Measurements from ENCODE around the gene FADS6. TPM values are rescaled to one million over a fixed set of nuclear protein-coding genes. Genes with fewer than 3 reads are reported as not detected.
"Not testable (repeated sequence)": the region's sequence is repeated elsewhere in the genome, so short reads cannot be mapped to it uniquely, and the experiment has no call there.

Gene FADS6
- total RNA-seq, 1 experiment from 2014 or later: not detected

- in situ Hi-C loops (cut with HindIII; ENCODE audit: low sequenced_read_pairs): no loop called here
- no peak for DNase-seq (ENCODE audit: low spot score)
These were observed 21.0 kb downstream of the FADS6 start, which contains the start of gene FDXR for GRCh38 chr17:74872313-74873036. Gene FDXR (minus strand): TSS chr17:74872994. CDS start chr17:74872944, 50 bp downstream.

DNA sequence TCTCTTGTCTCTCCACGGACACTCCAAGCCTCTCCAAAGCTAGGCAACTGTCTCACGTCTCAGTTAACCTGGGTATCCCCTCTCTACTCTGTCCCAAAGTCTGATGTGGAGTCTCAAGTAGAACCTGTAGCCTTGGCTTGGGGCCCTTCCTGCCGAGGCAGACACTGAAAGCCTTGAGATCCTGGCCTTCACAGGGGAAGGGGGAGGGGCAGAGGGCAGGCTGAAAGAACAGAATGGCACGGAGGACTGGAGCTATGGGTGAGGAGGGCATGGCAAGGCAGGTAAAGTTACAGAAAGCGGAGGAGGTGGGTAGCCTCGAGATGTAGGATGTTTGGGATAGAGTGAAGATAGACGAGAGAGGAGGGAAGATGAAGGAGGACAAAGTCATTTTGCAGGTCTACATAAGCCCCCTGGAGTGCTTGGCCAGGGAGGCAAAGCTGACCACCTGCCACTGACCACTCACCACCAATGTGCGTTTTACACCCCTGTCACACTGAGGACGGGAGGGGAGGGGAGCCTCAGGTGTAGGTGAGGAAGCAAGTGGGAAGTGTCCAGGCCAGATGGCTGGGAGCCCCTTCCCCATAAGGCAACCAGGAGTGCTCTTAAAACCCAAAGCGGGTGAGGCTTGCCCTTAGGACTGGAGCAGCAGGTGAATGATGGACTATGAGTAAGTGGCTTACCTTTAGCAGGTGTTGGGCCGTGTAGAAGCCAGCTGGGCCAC lies 21.9 kb downstream of the FADS6 start:
- in situ Hi-C loops (cut with HindIII; ENCODE audit: low sequenced_read_pairs): no loop called here
- DNase-seq (ENCODE audit: low spot score): no peak

DNA sequence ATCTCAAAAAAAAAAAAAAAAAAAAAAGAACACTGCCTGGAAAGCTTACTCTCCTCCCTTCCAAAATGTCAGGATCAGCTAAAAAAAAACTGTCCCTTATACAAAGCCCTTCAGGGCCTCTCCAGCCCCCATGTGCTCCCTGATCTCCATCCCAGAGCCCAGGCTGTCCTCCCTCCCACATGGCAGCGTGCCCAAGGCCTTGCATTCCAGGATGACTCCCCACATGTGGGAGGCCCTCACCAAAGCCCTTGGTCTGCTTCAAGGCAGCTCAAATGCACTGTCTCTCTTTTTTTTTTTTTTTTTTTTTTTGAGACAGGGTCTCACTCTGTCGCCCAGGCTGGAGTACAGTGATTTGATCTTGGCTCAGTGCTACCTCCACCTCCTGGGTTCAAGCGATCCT lies 22.9 kb downstream of the FADS6 start:
- peak; percentile 46 for DNase-seq (ENCODE audit: low spot score)
- in situ Hi-C loops (cut with HindIII; ENCODE audit: low sequenced_read_pairs): no loop called here

GRCh38 chr17:74870028-74870427 lies 23.4 kb downstream of the FADS6 start:
- DNase-seq (ENCODE audit: low spot score); in situ Hi-C loops (cut with HindIII; ENCODE audit: low sequenced_read_pairs): not testable (repeated sequence)

DNA sequence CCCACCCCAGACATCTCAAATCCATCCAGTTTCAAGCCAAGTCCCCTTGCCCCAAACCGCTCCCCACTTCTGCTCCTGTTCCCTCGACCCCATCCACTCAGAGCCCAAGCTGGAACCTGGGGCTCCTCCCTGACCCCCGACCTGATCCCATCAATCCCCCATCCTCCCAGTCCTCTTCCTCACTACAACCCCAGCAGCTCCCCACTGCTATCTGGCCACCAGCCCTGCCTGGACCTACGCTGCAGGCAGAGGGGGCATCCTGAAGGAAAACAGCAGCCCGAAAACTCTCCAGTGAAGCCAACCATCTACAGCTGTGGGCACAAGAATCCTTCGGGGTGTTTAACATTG lies 24.6 kb downstream of the FADS6 start:
- in situ Hi-C loops (cut with HindIII; ENCODE audit: low sequenced_read_pairs): no loop called here
- DNase-seq (ENCODE audit: low spot score): no peak

DNA sequence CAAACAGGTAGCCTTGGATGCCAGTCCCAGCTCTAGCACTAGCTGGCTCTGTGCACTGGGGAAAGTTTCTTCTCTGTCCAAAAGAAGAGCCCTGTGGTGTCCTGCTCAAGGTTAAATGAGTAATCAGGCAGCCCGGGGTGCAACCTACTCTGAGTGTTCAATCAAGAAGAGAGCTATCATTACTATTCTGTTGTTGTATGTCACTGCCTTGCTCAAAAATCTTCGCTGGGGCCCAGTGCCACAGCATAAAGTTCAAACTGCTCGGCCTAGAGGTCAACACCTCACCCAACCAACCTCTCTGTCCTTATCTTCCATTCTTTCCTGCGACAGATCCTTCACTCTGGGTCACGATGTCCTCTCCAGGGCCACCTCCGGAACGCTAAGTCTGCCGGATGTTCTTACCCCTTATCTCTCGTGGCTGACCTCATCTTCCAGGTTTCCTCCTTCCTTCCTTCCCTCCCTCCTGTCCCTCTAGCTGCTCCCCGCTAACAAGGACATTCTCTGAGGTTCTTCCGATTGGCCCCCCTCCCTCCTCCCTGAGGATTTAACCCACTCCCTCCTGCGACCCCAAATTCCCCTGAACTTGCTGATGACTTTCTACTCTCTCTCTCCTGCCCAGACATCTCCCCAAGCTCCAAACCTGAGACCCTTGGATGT lies 25.1 kb downstream of the FADS6 start:
- in situ Hi-C loops (cut with HindIII; ENCODE audit: low sequenced_read_pairs): no loop called here
- DNase-seq (ENCODE audit: low spot score): no peak

GRCh38 chr17:74866198-74866835 lies 27.1 kb downstream of the FADS6 start:
- no peak for DNase-seq (ENCODE audit: low spot score)
- in situ Hi-C loops (cut with HindIII; ENCODE audit: low sequenced_read_pairs): no loop called here

DNA sequence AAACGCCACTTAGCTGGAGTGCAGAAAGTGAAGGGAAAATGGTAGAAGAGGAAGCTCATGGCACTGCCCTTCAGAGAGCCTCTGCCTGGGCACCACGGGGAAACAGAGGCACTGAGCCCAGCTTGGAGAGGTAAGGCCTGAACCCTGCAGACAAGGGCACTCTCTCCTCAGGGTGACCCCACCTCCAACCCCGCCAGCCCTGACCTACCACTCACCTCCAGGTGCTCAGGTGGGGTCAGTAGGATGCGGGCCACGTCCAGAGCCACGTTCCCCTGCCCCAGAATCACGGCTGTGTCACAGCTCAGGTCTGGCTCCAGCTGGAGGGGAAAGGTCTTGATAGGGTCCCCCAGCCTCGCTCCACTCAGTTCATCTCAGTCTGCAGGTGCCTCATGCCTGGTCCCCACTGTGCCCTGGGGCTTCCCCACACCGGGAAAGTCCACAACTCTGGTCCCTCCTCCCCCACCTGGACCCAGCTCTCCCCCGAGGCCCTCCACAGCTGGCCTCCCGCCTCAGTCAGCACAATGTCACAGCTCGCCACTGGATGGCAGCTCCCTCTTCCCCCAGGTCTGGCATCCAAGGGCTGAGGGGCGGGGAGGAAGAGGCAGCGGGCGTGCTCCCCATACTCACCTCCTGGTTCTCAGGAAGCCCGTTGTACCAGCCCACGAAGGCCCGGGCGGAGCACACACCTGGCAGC lies 27.8 kb downstream of the FADS6 start:
- DNase-seq (ENCODE audit: low spot score): no peak
- in situ Hi-C loops (cut with HindIII; ENCODE audit: low sequenced_read_pairs): no loop called here

- in situ Hi-C loops (cut with HindIII; ENCODE audit: low sequenced_read_pairs): no loop called here
- DNase-seq (ENCODE audit: low spot score): peak; percentile 89
These were observed 28.5 kb downstream of the FADS6 start for GRCh38 chr17:74864866-74865395.

- no peak for DNase-seq (ENCODE audit: low spot score)
- in situ Hi-C loops (cut with HindIII; ENCODE audit: low sequenced_read_pairs): no loop called here
These were observed 29.1 kb downstream of the FADS6 start for GRCh38 chr17:74864297-74864865.

- in situ Hi-C loops (cut with HindIII; ENCODE audit: low sequenced_read_pairs): no loop called here
- no peak for DNase-seq (ENCODE audit: low spot score)
These were observed 29.8 kb downstream of the FADS6 start for GRCh38 chr17:74863420-74864296.

GRCh38 chr17:74862919-74863318 lies 30.5 kb downstream of the FADS6 start:
- DNase-seq (ENCODE audit: low spot score): no peak
- in situ Hi-C loops (cut with HindIII; ENCODE audit: low sequenced_read_pairs): no loop called here

DNA sequence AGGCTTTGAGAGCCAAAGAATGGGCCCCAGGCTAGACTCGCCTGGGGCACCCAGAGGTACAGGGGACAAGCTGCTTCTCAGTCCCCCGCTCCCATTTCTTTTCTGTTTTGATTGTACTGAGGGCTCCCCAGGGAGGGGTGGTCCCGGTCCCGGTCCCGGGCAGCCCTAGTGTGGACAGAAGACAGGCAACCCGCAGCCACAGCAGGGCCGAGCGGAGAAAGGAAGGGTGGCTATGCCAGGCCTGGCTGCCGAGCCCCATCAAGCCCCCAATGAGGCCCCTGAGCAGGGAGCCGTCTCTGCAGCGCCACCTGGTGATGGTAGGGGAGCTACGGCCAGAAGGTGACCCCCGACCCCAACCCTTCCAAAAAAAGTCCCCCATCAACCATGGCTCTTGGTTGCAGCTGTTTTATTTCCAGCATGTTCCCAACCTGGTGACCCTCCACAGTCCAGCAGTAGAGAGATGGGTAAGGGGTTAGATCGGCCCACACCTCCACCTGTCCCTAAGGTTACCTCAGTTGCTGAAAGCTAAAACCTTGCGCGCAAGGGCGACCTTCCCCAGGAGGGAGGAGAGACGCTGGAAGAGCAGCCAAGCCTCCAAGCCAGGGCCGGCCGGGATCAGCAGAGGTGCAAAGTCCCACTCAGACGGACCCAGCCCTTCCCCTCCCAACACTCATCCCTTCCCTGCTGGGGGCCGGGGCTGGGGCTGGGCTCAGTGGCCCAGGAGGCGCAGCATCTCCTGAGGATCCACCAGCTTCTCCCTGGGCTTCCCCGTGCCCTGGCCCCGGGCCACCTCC lies 31.1 kb downstream of the FADS6 start:
- in situ Hi-C loops (cut with HindIII; ENCODE audit: low sequenced_read_pairs): no loop called here
- DNase-seq (ENCODE audit: low spot score): peak; percentile 91

- in situ Hi-C loops (cut with HindIII; ENCODE audit: low sequenced_read_pairs): no loop called here
- no peak for DNase-seq (ENCODE audit: low spot score)
These were observed 31.7 kb downstream of the FADS6 start for GRCh38 chr17:74861662-74862107.

DNA sequence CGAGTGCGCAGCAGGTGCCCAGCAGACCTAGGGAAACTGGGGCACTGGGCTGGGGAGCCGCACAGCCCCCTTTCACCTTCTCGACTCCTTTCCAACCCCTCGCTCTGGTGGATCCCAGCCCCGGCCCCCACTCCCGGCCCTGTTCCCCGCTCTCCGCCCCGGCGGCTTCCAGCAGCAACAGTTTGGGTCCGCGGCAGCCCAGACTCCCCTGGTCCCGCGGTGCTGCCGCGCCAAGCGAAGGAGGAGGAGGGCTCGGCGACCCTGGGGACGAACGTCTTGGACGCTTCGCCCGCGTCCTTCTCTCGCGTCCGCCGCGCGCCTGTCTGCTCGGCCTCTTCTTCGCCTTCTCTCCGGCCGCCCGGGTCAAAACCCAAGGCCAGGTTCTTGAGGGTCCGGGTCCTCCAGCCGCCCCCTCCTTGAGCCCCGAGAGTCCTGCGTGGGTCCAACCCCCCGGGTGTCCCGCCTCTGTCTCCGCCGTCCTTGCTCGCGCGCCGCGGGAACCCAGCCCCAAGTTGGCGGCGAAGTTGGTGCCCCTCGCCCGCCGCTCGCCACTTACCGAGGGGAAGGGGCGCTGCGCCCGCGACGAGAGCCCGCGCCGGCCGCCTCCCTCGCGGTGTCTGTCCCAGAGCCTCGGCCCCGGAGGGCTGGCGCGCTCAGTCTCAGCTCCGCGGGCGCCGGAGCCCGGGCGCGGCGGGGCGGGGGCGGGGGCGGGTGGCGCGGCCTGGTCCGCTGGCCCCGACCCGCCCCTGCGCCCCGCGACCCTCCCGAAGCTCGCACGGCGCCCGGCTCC lies 32.4 kb downstream of the FADS6 start:
- DNase-seq (ENCODE audit: low spot score): no peak
- in situ Hi-C loops (cut with HindIII; ENCODE audit: low sequenced_read_pairs): no loop called here

DNA sequence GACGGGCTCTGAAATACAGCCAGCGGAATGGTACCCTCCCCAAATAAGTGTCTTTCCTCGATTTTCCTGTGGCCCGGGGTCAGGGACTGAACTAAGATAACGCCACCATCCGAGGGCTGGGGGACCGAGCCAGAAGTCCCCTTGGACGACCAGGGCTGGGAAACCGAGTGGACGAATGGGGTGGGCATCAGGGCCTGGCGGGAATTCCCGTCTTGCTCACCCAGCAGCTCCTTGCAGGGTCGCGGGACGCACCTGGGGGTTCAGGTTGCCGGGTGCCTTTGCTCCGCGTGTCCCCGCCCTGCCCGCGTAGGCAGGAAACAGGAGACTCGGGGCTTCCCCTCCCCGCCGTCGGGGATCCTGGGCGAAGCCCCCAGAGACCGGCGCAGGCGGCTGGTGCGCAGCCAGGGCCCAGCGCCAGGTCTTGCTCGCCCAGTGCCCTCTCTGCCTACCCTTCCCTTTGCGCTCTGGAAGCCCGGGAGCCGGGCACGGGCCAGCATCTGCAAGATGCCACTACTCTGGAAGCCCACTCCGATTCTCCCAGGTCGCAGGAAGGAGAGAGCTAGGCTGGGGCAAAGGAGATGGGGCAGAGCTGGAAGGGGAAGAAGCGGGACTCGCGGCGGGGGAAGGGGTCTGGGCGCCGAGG lies 33.1 kb downstream of the FADS6 start:
- DNase-seq (ENCODE audit: low spot score): no peak
- in situ Hi-C loops (cut with HindIII; ENCODE audit: low sequenced_read_pairs): no loop called here

Data from G401 (cell line).